Tibial nerve (tissue), 4 donors: ENCODE measurements around the gene DGKD. TPM values are rescaled to one million over a fixed set of nuclear protein-coding genes. Genes with fewer than 3 reads are reported as not detected.

ENCODE experiments used
- DNase-seq, 2 donors: peaks; one replicate each; pipeline ENCODE4 v3.0.0-alpha.2; 2019; ENCODE audit warnings: low spot score in 2 of 2
- H3K27ac ChIP-seq, 4 donors: fragments of 200-600 bp; sonication (generic) in 3 of 4; one replicate each; pipeline ENCODE4 v1.5.1; 2017 to 2019; ENCODE audit warnings: mild to moderate bottlenecking in 1 of 4
- H3K27me3 ChIP-seq, 2 donors: fragments of 200-600 bp; sonication (generic) in 1 of 2; one replicate each; pipeline versions ENCODE4 v1.5.1 to v1.6.0; 2017 to 2019
- H3K36me3 ChIP-seq, 3 donors: fragments of 200-600 bp; sonication (generic); one replicate each; pipeline ENCODE4 v1.5.1; 2018 to 2019
- H3K4me1 ChIP-seq, 4 donors: fragments of 200-600 bp; sonication (generic) in 3 of 4; one replicate each; pipeline ENCODE4 v1.5.1; 2017 to 2019
- H3K4me3 ChIP-seq, 4 donors: fragments of 200-600 bp; sonication (generic) in 3 of 4; one replicate each; pipeline ENCODE4 v1.5.1; 2017 to 2019; ENCODE audit warnings: mild to moderate bottlenecking in 1 of 4, moderate library complexity in 1 of 4
- H3K9me3 ChIP-seq, 4 donors: fragments of 200-600 bp; sonication (generic) in 3 of 4; one replicate each; pipeline ENCODE4 v1.5.1; 2017 to 2019
- CTCF ChIP-seq, 5 experiments: fragments of 200-600 bp in 3 of 5; fragments of 450-650 bp in 2 of 5; sonication (generic) in 3 of 5; IDR thresholded peaks; one replicate each; pipeline ENCODE4 v1.5.1; 2016 to 2019; ENCODE audit warnings: antibody characterized with exemption in 5 of 5, mild to moderate bottlenecking in 3 of 5, moderate library complexity in 2 of 5
- EP300 ChIP-seq, 2 donors: sonication (generic); formaldehyde crosslinking; IDR thresholded peaks; one replicate each; pipeline ENCODE4 v1.6.1; 2017; ENCODE audit warnings: antibody characterized with exemption in 2 of 2, mild to moderate bottlenecking in 1 of 2
- POLR2A ChIP-seq, 2 donors: fragments of 450-650 bp; IDR thresholded peaks; one replicate each; pipeline ENCODE4 v1.6.1; 2017; ENCODE audit warnings: antibody characterized with exemption in 2 of 2, mild to moderate bottlenecking in 2 of 2, moderate library complexity in 2 of 2
- WGBS, 2 donors: methylation state at CpG; one replicate each; pipeline ENCODE4 v1.1.5; 2018; 5-methylcytosine and 5-hydroxymethylcytosine counted together
- total RNA-seq, 4 donors: library from RNA; depleted of rRNA; stranded (reverse); fragments of >200 nt; gene quantifications; one replicate each; pipeline ENCODE4 v1.1.0, GENCODE V29; 2016

DGKD gene
- total RNA-seq, 4 donors from 2014 or later: 6.5 to 11.7 (median 7.4) TPM

DNA sequence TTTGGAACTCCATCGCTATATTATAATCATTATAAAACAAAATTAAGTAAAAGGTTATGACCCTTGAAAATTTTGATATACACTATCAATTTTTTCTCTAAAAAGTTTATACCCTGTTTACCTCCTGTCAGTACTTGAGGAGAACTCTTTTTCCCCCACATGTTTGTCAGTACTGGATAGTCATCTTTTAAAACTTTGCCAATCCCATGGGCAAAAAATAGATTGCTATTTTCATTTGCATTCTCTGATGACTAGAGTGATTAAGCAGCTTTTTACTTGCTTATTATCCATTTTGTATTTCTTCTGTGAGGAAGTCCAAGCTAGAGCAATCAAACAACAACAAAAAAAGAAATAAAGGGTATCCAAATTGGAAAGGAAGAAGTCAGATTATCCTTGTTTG is 76.4 kb downstream of the DGKD start:
- no peak for DNase-seq
- TF ChIP-seq CTCF (IDR thresholded peaks at IDR 0.05) (no peak), EP300 (IDR thresholded peaks at IDR 0.05) (no peak), POLR2A (IDR thresholded peaks at IDR 0.05) (no peak)
- Histone ChIP-seq H3K36me3 (peaks cover 0 to 3% (median 0%) of the 10 kb centered on the region in 3 donors), H3K9me3 (peaks cover 0 to 4% (median 0%) of the 10 kb centered on the region in 4 donors), H3K27me3 (no peaks in the 10 kb centered on the region), H3K4me3 (no peak overlapping the region), H3K27ac (no peak overlapping the region), H3K4me1 (no peaks in the 10 kb centered on the region)
- 95% methylated on average over 1 of the region's 1 CpG for whole genome bisulfite sequencing, 2 donors

DNA sequence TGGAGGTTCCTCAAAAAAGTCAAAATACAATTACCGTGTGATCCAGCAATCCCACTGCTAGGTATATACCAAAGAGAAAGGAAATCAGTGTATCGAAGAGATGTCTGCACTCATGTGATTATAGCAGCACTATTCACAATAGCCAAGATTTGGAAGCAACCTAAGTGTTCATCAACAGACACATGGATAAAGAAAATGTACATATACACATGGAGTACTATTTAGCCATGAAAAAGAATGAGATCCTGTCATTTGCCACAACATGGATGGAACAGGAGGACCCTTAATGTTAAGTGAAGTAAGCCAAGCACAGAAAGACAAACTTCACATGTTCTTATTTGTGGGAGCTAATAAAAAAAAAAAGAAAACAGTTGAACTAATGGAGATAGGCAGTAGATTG is 78.7 kb downstream of the DGKD start:
- Histone ChIP-seq H3K36me3 (peaks cover 0 to 27% (median 3%) of the 10 kb centered on the region in 3 donors), H3K4me1 (no peaks in the 10 kb centered on the region), H3K9me3 (no peaks in the 10 kb centered on the region), H3K27me3 (no peaks in the 10 kb centered on the region), H3K4me3 (no peak overlapping the region), H3K27ac (no peak overlapping the region)
- no peak for TF ChIP-seq EP300 (IDR thresholded peaks at IDR 0.05)
- no peak for TF ChIP-seq CTCF (IDR thresholded peaks at IDR 0.05)
- no peak for TF ChIP-seq POLR2A (IDR thresholded peaks at IDR 0.05)
- 92 to 98% methylated on average over 2 of the region's 2 CpGs for WGBS, 2 donors
- DNase-seq: no peak

DNA sequence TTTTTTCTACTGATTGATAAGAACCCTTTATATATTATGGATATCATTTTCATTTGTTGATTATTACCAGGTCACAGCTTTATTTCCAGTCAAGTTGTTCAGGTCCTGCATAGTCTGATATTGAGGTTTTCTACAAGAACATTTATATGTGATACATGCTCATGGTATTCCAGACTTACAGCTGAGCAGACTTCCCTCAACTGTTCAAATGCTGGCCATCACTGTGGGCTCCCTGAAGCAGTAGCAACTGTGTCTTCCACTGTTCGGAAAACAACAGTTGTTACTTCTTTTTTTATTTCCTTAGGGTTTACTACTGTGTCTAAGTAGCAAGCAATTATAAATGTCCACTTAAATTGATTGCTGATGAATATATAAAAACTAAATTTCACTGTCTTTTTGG is 79.5 kb downstream of the DGKD start:
- TF ChIP-seq CTCF (IDR thresholded peaks at IDR 0.05) (no peak), POLR2A (IDR thresholded peaks at IDR 0.05) (no peak), EP300 (IDR thresholded peaks at IDR 0.05) (no peak)
- WGBS, 2 donors: 88 to 89% methylated on average over 1 of the region's 1 CpG
- H3K9me3 ChIP-seq: no peaks in the 10 kb centered on the region
- no peaks in the 10 kb centered on the region for H3K4me1 ChIP-seq
- H3K27me3 ChIP-seq: no peaks in the 10 kb centered on the region
- H3K27ac ChIP-seq: no peak overlapping the region
- peaks cover 0 to 34% (median 3%) of the 10 kb centered on the region in 3 donors for H3K36me3 ChIP-seq
- no peak overlapping the region for H3K4me3 ChIP-seq
- no peak for DNase-seq

- no peaks in the 10 kb centered on the region for H3K4me1 ChIP-seq
- no peak overlapping the region for H3K4me3 ChIP-seq
- H3K27me3 ChIP-seq: no peaks in the 10 kb centered on the region
- 88 to 89% methylated on average over 18 of the region's 18 CpGs for WGBS, 2 donors
- TF ChIP-seq EP300 (IDR thresholded peaks at IDR 0.05) (no peak), CTCF (IDR thresholded peaks at IDR 0.05) (no peak)
- DNase-seq: no peak
- no peak overlapping the region for H3K27ac ChIP-seq
- H3K36me3 ChIP-seq: peaks cover 0 to 43% (median 3%) of the 10 kb centered on the region in 3 donors
- no peaks in the 10 kb centered on the region for H3K9me3 ChIP-seq
Measured at GRCh38 chr2:233434666-233435330, 80.5 kb downstream of the DGKD start.

- no peak overlapping the region for H3K27ac ChIP-seq
- no peak for DNase-seq
- no peak overlapping the region for H3K4me3 ChIP-seq
- H3K27me3 ChIP-seq: no peaks in the 10 kb centered on the region
- WGBS, 2 donors: 89 to 92% methylated on average over 18 of the region's 18 CpGs
- H3K36me3 ChIP-seq: peaks cover 0 to 51% (median 3%) of the 10 kb centered on the region in 3 donors
- TF ChIP-seq CTCF (IDR thresholded peaks at IDR 0.05) (no peak), POLR2A (IDR thresholded peaks at IDR 0.05) (no peak)
- no peaks in the 10 kb centered on the region for H3K9me3 ChIP-seq
- H3K4me1 ChIP-seq: no peaks in the 10 kb centered on the region
Measured at GRCh38 chr2:233435436-233436190, 81.3 kb downstream of the DGKD start.
